HS-27A (cell line): ENCODE measurements around the gene PIAS4.

Experiments used
- DNase-seq: peaks from one replicate; pipeline ENCODE4 v3.0.0-alpha.2; 2012; ENCODE audit warnings: low read depth, missing footprints

Gene PIAS4

GRCh38 chr19:4077800-4078684 lies 70.5 kb downstream of the PIAS4 start:
- no peak for DNase-seq

GRCh38 chr19:4080473-4080872 lies 72.9 kb downstream of the PIAS4 start:
- DNase-seq: no peak

DNA sequence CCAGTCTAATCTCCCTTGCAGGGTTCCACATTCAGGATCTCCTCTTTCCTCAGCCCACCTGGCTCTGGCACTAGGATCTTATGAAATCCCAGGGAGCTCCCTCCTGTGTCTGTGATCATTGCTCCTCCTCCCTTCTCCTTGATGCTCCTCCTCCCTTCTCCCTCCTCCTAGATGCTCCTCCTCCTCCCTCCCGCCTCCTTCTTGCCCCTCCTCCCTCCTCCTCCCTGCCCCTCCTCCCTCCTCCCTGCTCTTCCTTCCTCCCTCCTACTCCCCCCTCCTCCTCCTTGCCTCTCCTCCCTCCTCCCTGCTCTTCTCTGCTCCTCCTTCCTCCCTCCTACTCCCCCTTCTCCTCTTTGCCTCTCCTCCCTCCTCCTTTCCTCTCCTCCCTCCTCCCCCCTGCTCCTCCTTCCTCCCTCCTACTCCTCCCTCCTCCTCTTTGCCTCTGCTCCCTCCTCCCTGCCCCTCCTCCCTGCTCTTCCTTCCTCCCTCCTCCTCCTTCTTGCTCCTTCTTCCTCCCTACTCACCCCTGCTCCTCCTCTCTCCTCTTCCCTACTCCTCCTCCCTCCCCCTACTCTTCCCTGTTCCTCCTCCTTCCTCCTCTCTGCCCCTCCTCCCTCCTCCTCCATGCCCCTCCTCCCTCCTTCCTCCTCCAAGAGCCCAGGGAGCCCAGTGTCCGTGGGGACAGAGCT lies 74.0 kb downstream of the PIAS4 start:
- no peak for DNase-seq

GRCh38 chr19:4082172-4082571 lies 74.6 kb downstream of the PIAS4 start:
- DNase-seq: no peak

GRCh38 chr19:4083677-4084546 lies 76.4 kb downstream of the PIAS4 start:
- DNase-seq: no peak

DNA sequence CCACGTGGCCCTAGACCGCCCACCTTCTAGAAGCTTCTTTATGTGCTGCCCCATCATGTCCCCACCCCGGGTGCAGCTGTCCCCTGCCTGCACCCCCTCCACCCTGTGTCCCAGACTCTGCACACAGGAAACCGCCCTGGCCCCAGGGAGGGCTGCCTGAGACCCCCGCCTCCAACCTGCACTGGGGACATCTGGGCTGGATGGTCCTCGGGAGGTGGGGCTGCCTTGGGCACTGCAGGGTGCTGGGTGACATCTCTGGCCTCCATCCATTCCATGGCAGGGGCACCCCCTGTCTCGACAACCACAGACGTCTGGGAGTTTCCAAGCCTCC lies 77.0 kb downstream of the PIAS4 start:
- DNase-seq: no peak

- DNase-seq: no peak
Measured at GRCh38 chr19:4086411-4086867, 78.9 kb downstream of the PIAS4 start.

GRCh38 chr19:4087787-4088679 lies 80.5 kb downstream of the PIAS4 start:
- no peak for DNase-seq

- no peak for DNase-seq
Measured at GRCh38 chr19:4088975-4089374, 81.4 kb downstream of the PIAS4 start.
